Common myeloid progenitor, CD34-positive (primary cell): ENCODE measurements around the gene SLC7A1.

Experiments
- CTCF ChIA-PET: fragments of 350-600 bp; sonication (Branson Sonifier 250); formaldehyde crosslinking; loops from one replicate; lab custom pipeline; 2021; ENCODE audit warnings: antibody characterized with exemption; lab: Charles Lee
- POLR2A ChIA-PET: fragments of 350-600 bp; sonication (Branson Sonifier 250); formaldehyde crosslinking; loops from one replicate; lab custom pipeline; 2021; ENCODE audit warnings: antibody characterized with exemption; lab: Charles Lee
- DNase-seq, 3 donors: peaks; one replicate each; pipeline versions ENCODE4 v3.0.0 to v3.0.0-alpha.2; 2013
- H3K27ac ChIP-seq, 2 experiments: 1 replicate in 1 of 2; 2 replicates in 1 of 2; pipeline ENCODE4 v1.7.0; 2013; ENCODE audit warnings: inconsistent platforms in 2 of 2, low read length in 2 of 2, mild to moderate bottlenecking in 2 of 2, low read depth in 1 of 2, moderate library complexity in 1 of 2; ENCODE audit not compliant: severe bottlenecking in 2 of 2, insufficient read depth in 1 of 2, poor library complexity in 1 of 2
- H3K27me3 ChIP-seq, 5 experiments: replicated peaks in 2 of 5; 1 replicate in 3 of 5; 2 replicates in 2 of 5; pipeline versions ENCODE4 v1.6.1 to v1.7.0; 2013; ENCODE audit warnings: low read length in 4 of 5, mild to moderate bottlenecking in 2 of 5, moderate library complexity in 2 of 5, inconsistent platforms in 1 of 5; ENCODE audit not compliant: insufficient read depth in 5 of 5, control insufficient read depth in 4 of 5
- H3K36me3 ChIP-seq, 4 experiments: 1 replicate in 2 of 4; 2 replicates in 2 of 4; pipeline versions ENCODE4 v1.6.1 to v1.7.0; 2013; ENCODE audit warnings: low read length in 3 of 4, control low read depth in 1 of 4, mild to moderate bottlenecking in 1 of 4; ENCODE audit not compliant: control insufficient read depth in 4 of 4, insufficient read depth in 4 of 4
- H3K4me1 ChIP-seq, 4 experiments: 1 replicate in 3 of 4; 2 replicates in 1 of 4; pipeline versions ENCODE4 v1.6.1 to v1.7.1; 2013; ENCODE audit warnings: low read length in 3 of 4, mild to moderate bottlenecking in 3 of 4, control low read depth in 1 of 4, inconsistent platforms in 1 of 4, moderate library complexity in 1 of 4; ENCODE audit not compliant: control insufficient read depth in 4 of 4, insufficient read depth in 4 of 4; ENCODE audit errors: control extremely low read depth in 1 of 4
- H3K4me3 ChIP-seq, 7 experiments: 1 replicate in 4 of 7; 2 replicates in 3 of 7; pipeline versions ENCODE4 v1.5.1 to v1.7.0; 2013; ENCODE audit warnings: mild to moderate bottlenecking in 7 of 7, low read length in 6 of 7, moderate library complexity in 6 of 7, inconsistent platforms in 2 of 7, low read depth in 2 of 7, control low read depth in 1 of 7; ENCODE audit not compliant: insufficient read depth in 4 of 7, control insufficient read depth in 1 of 7; ENCODE audit errors: extremely low read depth in 1 of 7
- H3K9me3 ChIP-seq, 5 experiments: 1 replicate in 4 of 5; 2 replicates in 1 of 5; pipeline versions ENCODE4 v1.6.1 to v1.7.1; 2013; ENCODE audit warnings: low read length in 4 of 5, mild to moderate bottlenecking in 2 of 5, inconsistent platforms in 1 of 5, low read depth in 1 of 5, moderate library complexity in 1 of 5; ENCODE audit not compliant: control insufficient read depth in 4 of 5, insufficient read depth in 2 of 5; ENCODE audit errors: control extremely low read depth in 1 of 5
- WGBS: methylation state at CpG from one replicate; pipeline ENCODE4 v1.1.5; 2013; ENCODE audit not compliant: insufficient coverage; 5-methylcytosine and 5-hydroxymethylcytosine counted together

SLC7A1 gene

GRCh38 chr13:29504691-29505090 is 90.8 kb downstream of the SLC7A1 start:
- CTCF ChIA-PET, result interaction anchor here (0.8 to 2.0 kb wide), 7 partner anchors 7 to 611 kb away, joined by 3 to 6 read pairs (median 3); no protein-coding TSS in a partner anchor
- DNase-seq, result no peak
- 96% methylated on average over 13 of the region's 15 CpGs for WGBS
- no peak overlapping the region for H3K27ac ChIP-seq
- no peak overlapping the region for H3K4me3 ChIP-seq
- H3K36me3 ChIP-seq, result peaks cover 0 to 3% (median under 1%) of the 10 kb centered on the region in 4 experiments
- no peaks in the 10 kb centered on the region for H3K9me3 ChIP-seq
- POLR2A ChIA-PET, result no interaction called here
- H3K27me3 ChIP-seq, result peaks cover 0 to 31% (median 6%) of the 10 kb centered on the region in 5 experiments
- H3K4me1 ChIP-seq, result no peaks in the 10 kb centered on the region

DNA sequence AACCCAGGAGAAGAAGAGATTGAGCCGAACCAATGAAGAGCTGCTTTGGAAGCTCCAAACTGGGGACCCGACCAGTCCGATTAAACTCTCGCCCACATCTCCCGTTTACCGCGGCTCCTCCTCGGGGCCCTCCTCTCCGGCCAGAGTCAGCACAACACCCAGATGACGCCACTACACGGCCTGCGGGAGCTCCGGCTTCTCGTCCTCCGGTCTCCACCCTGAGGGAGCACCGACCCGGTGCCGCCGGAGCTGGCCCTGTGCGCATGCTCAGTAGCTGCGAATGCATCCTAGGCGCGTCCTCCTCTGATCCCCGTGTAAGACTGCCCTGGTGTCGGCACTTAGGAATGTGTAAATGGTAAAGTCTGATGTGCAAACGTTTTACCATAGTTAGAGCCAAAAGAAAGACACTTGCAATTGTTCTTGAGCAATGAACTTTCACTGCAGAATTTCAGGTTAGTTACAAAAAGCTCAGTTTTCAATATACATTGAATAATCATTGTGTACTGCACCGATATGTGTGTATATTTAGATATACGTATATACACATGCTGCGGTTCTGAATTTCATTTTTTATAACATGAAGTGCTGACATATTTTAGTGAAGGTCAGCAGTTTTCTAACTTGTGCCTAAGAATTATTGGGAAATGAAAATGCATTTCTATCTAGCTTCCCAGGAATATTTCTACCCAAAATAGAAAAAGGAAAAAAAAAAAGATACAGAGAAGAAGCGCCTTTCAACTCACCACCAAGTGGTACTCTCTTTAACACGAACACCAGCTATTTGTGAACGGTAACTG is 92.2 kb downstream of the SLC7A1 start:
- H3K27ac ChIP-seq, result no peak overlapping the region
- H3K4me3 ChIP-seq, result no peak overlapping the region
- no peaks in the 10 kb centered on the region for H3K36me3 ChIP-seq
- CTCF ChIA-PET, result interaction anchor here (0.7 to 2.7 kb wide), 7 partner anchors 10 to 610 kb away, joined by 3 to 9 read pairs (median 3); no protein-coding TSS in a partner anchor
- POLR2A ChIA-PET, result no interaction called here
- no peaks in the 10 kb centered on the region for H3K9me3 ChIP-seq
- H3K4me1 ChIP-seq, result no peaks in the 10 kb centered on the region
- 38% methylated on average over 23 of the region's 32 CpGs for WGBS
- peaks cover 0 to 31% (median 6%) of the 10 kb centered on the region in 5 experiments for H3K27me3 ChIP-seq
- DNase-seq, result peak in 2 of 3 donors; percentile 17 to 22

DNA sequence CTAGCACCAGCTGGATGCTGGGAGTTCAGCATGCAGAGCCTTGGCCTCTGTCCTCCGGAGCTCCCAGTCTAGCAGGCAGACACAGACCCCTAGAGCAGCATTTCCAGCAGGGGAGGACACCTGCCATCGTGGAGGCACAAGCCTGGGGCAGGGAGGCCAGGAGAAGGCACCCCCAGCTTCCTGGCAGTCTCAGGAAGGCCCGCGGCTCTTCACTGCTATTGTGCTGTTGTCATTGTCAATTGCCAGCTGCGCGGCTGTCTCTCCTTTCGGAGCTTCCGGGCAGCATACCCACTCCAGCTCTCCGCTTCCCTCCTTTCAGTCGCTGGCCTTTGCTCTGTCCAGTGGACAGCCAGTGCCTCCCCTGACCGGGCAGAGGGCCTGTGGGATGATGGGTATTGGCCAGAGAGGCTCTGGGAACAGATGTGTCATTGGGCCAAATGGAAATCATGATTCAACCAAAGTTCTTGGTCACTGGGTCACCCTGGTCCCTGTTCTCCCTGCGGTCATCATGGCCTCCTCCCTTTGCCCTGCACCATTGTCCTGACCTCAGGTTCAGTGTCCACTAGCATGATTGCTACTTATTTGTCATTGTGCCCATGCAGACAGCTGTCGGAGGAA is 93.0 kb downstream of the SLC7A1 start:
- Histone ChIP-seq H3K4me3 (no peak overlapping the region), H3K27ac (no peak overlapping the region), H3K4me1 (peaks cover 0 to 3% (median 0%) of the 10 kb centered on the region in 4 experiments), H3K27me3 (peaks cover 0 to 31% (median 6%) of the 10 kb centered on the region in 5 experiments), H3K9me3 (no peaks in the 10 kb centered on the region), H3K36me3 (no peaks in the 10 kb centered on the region)
- CTCF ChIA-PET, result interaction anchor here (1.2 to 2.7 kb wide), 3 partner anchors 9 to 206 kb away, joined by 3 to 9 read pairs (median 3); no protein-coding TSS in a partner anchor
- POLR2A ChIA-PET, result no interaction called here
- no peak for DNase-seq
- 96% methylated on average over 10 of the region's 13 CpGs for WGBS

- Histone ChIP-seq H3K27ac (no peak overlapping the region), H3K27me3 (peaks cover 0 to 31% (median 6%) of the 10 kb centered on the region in 5 experiments), H3K4me1 (peaks cover 0 to 12% (median 7%) of the 10 kb centered on the region in 4 experiments), H3K4me3 (no peak overlapping the region), H3K9me3 (no peaks in the 10 kb centered on the region), H3K36me3 (no peaks in the 10 kb centered on the region)
- ChIA-PET POLR2A (no interaction called here), CTCF (interaction anchor here (0.5 to 2.7 kb wide), 4 partner anchors 28 to 321 kb away, joined by 3 to 9 read pairs (median 4); no protein-coding TSS in a partner anchor)
- 95% methylated on average over 4 of the region's 4 CpGs for WGBS
- DNase-seq, result no peak
Observed at GRCh38 chr13:29501674-29502073, 93.8 kb downstream of the SLC7A1 start.

DNA sequence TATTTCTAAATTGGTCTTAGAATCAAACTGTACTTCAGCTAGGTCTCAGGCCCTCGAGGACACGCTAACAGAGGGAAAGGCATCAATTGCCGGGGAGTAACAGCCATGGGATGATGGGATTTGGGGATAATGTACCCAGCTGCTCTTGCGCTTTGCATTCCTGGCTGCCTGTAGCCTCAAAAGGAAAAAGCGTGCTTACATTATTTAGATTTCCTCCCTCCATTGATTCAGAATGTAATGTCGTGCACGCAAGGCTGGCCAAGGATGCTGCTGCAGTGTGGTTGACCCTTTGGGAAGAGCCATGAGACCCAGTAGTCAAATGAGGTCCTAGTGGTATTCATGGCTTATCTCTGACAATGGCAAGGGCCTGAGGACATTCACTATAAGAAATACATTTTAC is 95.1 kb downstream of the SLC7A1 start:
- WGBS, result 100% methylated on average over 2 of the region's 7 CpGs
- POLR2A ChIA-PET, result no interaction called here
- Histone ChIP-seq H3K27ac (no peak overlapping the region), H3K4me1 (peaks cover 2 to 23% (median 16%) of the 10 kb centered on the region in 4 experiments), H3K4me3 (no peak overlapping the region), H3K9me3 (no peaks in the 10 kb centered on the region), H3K36me3 (no peaks in the 10 kb centered on the region), H3K27me3 (peaks cover 0 to 29% (median 6%) of the 10 kb centered on the region in 5 experiments)
- no peak for DNase-seq
- CTCF ChIA-PET, result interaction anchor here (0.8 to 5.4 kb wide), 3 partner anchors 8 to 615 kb away, joined by 3 to 30 read pairs (median 3); no protein-coding TSS in a partner anchor

DNA sequence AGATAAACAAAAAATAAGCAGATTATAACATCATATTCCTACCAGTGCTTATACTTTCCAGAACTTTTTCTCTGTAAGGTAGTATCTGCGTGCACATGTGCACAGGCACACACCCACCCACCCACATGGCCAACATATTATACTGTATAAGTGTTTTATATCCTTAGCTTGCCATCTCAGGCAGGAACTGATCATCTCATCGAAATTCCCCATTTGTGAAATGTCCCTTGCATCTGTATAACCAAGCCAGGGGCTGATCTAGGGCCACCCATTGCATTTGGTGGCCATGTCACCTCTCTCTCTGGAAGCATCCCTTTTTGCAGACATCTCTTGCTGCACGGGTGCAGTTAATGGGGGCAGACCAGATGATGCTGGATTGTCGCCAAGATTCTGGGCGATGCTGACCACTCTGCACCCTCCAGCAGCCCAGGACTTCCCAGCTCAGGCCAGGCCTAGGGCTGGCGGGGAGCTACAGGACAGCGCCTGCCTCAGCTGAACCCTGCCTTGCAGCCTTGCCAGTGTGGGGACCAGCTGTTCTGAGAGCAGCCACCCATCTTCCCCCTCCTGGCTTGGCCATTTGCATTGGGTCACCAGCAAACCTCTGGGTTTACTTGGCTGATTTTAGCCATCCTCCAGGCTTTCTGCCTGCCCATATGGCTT is 95.9 kb downstream of the SLC7A1 start:
- WGBS, result 100% methylated on average over 6 of the region's 7 CpGs
- Histone ChIP-seq H3K27me3 (peaks cover 0 to 25% (median 6%) of the 10 kb centered on the region in 5 experiments), H3K27ac (no peak overlapping the region), H3K36me3 (no peaks in the 10 kb centered on the region), H3K4me1 (peaks cover 2 to 23% (median 16%) of the 10 kb centered on the region in 4 experiments), H3K9me3 (no peaks in the 10 kb centered on the region), H3K4me3 (no peak overlapping the region)
- ChIA-PET CTCF (interaction anchor here (0.8 to 5.4 kb wide), 3 partner anchors 9 to 616 kb away, joined by 3 to 30 read pairs (median 20); no protein-coding TSS in a partner anchor), POLR2A (no interaction called here)
- no peak for DNase-seq
